Breast epithelium (tissue), 4 donors: ENCODE data around the gene INHBB. TPM values are rescaled to one million over a fixed set of nuclear protein-coding genes. Genes with fewer than 3 reads are reported as not detected.

ENCODE experiments used
- DNase-seq, 2 donors: peaks; one replicate each; pipeline ENCODE4 v3.0.0-alpha.2; 2019; ENCODE audit warnings: low spot score in 2 of 2
- H3K27ac ChIP-seq, 2 donors: fragments of 200-600 bp; sonication (generic) in 1 of 2; one replicate each; pipeline ENCODE4 v1.5.1; 2016 to 2019; ENCODE audit warnings: mild to moderate bottlenecking in 1 of 2
- H3K27me3 ChIP-seq, 2 donors: fragments of 200-600 bp; sonication (generic) in 1 of 2; one replicate each; pipeline versions ENCODE4 v1.5.1 to v1.6.0; 2017 to 2019; ENCODE audit warnings: control low read depth in 1 of 2, mild to moderate bottlenecking in 1 of 2
- H3K36me3 ChIP-seq: fragments of 200-600 bp; one replicate; pipeline ENCODE4 v1.5.1; 2019
- H3K4me1 ChIP-seq, 2 donors: fragments of 200-600 bp; sonication (generic); one replicate each; pipeline ENCODE4 v1.5.1; 2016 to 2019; ENCODE audit warnings: control low read depth in 1 of 2
- H3K4me3 ChIP-seq, 3 donors: fragments of 200-600 bp; sonication (generic); 1 replicate in 2 of 3; 2 replicates in 1 of 3; pipeline ENCODE4 v1.5.1; 2016 to 2019; ENCODE audit warnings: mild to moderate bottlenecking in 3 of 3, moderate library complexity in 2 of 3
- H3K9me3 ChIP-seq, 2 donors: fragments of 200-600 bp; sonication (generic) in 1 of 2; one replicate each; pipeline ENCODE4 v1.5.1; 2016 to 2019; ENCODE audit warnings: control low read depth in 1 of 2
- CTCF ChIP-seq, 3 donors: fragments of 450-650 bp; IDR thresholded peaks; one replicate each; pipeline ENCODE4 v1.5.1; 2016 to 2017; ENCODE audit warnings: antibody characterized with exemption in 3 of 3, mild to moderate bottlenecking in 3 of 3, moderate library complexity in 3 of 3
- POLR2A ChIP-seq: fragments of 450-650 bp; IDR thresholded peaks from one replicate; pipeline ENCODE4 v1.6.1; 2016; ENCODE audit warnings: antibody characterized with exemption, mild to moderate bottlenecking, moderate library complexity
- POLR2AphosphoS5 ChIP-seq, 3 donors: sonication (generic); formaldehyde crosslinking; IDR thresholded peaks; one replicate each; pipeline ENCODE4 v1.6.1; 2017; ENCODE audit warnings: antibody characterized with exemption in 3 of 3
- intact Hi-C: fragments of 100-400 bp; cut with DNase I; formaldehyde crosslinking; loops from one replicate; pipeline ENCODE4 v1.15.1; 2023; ENCODE audit warnings: low total_unique reads
- total RNA-seq, 3 donors: library from RNA; depleted of rRNA; stranded (reverse); fragments of >200 nt; gene quantifications; one replicate each; pipeline ENCODE4 v1.1.0, GENCODE V29; 2016

Gene INHBB
- total RNA-seq, 3 donors from 2014 or later = 35.0 to 60.6 (median 42.3) TPM

GRCh38 chr2:120341977-120342376 is 4.0 kb upstream of the INHBB start:
- no peak overlapping the region for H3K4me3 ChIP-seq
- H3K9me3 ChIP-seq = no peaks in the 10 kb centered on the region
- intact Hi-C loops = loop anchor here (5.0 to 10.0 kb wide), 2 partner anchors 183 to 330 kb away; no protein-coding TSS in a partner anchor
- no peaks in the 10 kb centered on the region for H3K36me3 ChIP-seq
- H3K27me3 ChIP-seq = peaks cover 0 to 5% of the 10 kb centered on the region in 2 donors
- no peak for TF ChIP-seq POLR2A
- no peak for TF ChIP-seq POLR2AphosphoS5 (IDR thresholded peaks at IDR 0.05)
- no peak for DNase-seq
- H3K27ac ChIP-seq = no peak overlapping the region
- peaks cover 0 to 8% of the 10 kb centered on the region in 2 donors for H3K4me1 ChIP-seq

- peaks cover 0 to 5% of the 10 kb centered on the region in 2 donors for H3K27me3 ChIP-seq
- no peaks in the 10 kb centered on the region for H3K36me3 ChIP-seq
- H3K27ac ChIP-seq = no peak overlapping the region
- H3K4me3 ChIP-seq = no peak overlapping the region
- no peaks in the 10 kb centered on the region for H3K9me3 ChIP-seq
- TF ChIP-seq CTCF (IDR thresholded peaks at IDR 0.05) = no peak
- no peak for TF ChIP-seq POLR2AphosphoS5 (IDR thresholded peaks at IDR 0.05)
- no peak for TF ChIP-seq POLR2A
- H3K4me1 ChIP-seq = peaks cover 0 to 8% of the 10 kb centered on the region in 2 donors
- intact Hi-C loops = loop anchor here (5.0 to 10.0 kb wide), 2 partner anchors 182 to 330 kb away; no protein-coding TSS in a partner anchor
- DNase-seq = no peak
Measured at GRCh38 chr2:120342446-120342845, 3.5 kb upstream of the INHBB start.

GRCh38 chr2:120343100-120343432 is 2.9 kb upstream of the INHBB start:
- Histone ChIP-seq H3K27ac (peak overlapping the region; percentile 83 to 95), H3K27me3 (peaks cover 0 to 5% of the 10 kb centered on the region in 2 donors), H3K4me1 (peaks cover 0 to 8% of the 10 kb centered on the region in 2 donors), H3K36me3 (no peaks in the 10 kb centered on the region), H3K9me3 (no peaks in the 10 kb centered on the region), H3K4me3 (peak overlapping the region in 2 of 3 donors; percentile 75 to 95)
- TF ChIP-seq POLR2A (no peak), CTCF (IDR thresholded peaks at IDR 0.05) (no peak), POLR2AphosphoS5 (IDR thresholded peaks at IDR 0.05) (no peak)
- intact Hi-C loops = loop anchor here (5.0 to 10.0 kb wide), 2 partner anchors 182 to 329 kb away; no protein-coding TSS in a partner anchor
- DNase-seq = no peak

GRCh38 chr2:120343433-120344105 is 2.4 kb upstream of the INHBB start:
- DNase-seq = peak; percentile 81 to 91
- H3K36me3 ChIP-seq = no peaks in the 10 kb centered on the region
- H3K9me3 ChIP-seq = no peaks in the 10 kb centered on the region
- H3K27me3 ChIP-seq = peaks cover 0 to 5% of the 10 kb centered on the region in 2 donors
- TF ChIP-seq CTCF (IDR thresholded peaks at IDR 0.05) (peak; percentile 72 to 87 (median 84)), POLR2A (no peak), POLR2AphosphoS5 (IDR thresholded peaks at IDR 0.05) (peak; percentile 16 to 68 (median 46))
- H3K4me3 ChIP-seq = peak overlapping the region; percentile 55 to 95 (median 75)
- intact Hi-C loops = loop anchor here (5.0 to 10.0 kb wide), 2 partner anchors 181 to 329 kb away; no protein-coding TSS in a partner anchor
- H3K4me1 ChIP-seq = peaks cover 0 to 8% of the 10 kb centered on the region in 2 donors
- peak overlapping the region; percentile 83 to 95 for H3K27ac ChIP-seq

- intact Hi-C loops = loop anchor here (5.0 to 10.0 kb wide), 2 partner anchors 180 to 328 kb away; no protein-coding TSS in a partner anchor
Measured at GRCh38 chr2:120344214-120344975, 1.5 kb upstream of the INHBB start.

More at GRCh38 chr2:120344214-120344975, 1.5 kb upstream of the INHBB start:
- Histone ChIP-seq H3K4me1 (peaks cover 0 to 8% of the 10 kb centered on the region in 2 donors), H3K27ac (peak overlapping the region; percentile 83 to 95), H3K4me3 (peak overlapping the region; percentile 55 to 95 (median 75)), H3K27me3 (peaks cover 0 to 5% of the 10 kb centered on the region in 2 donors), H3K9me3 (no peaks in the 10 kb centered on the region), H3K36me3 (no peaks in the 10 kb centered on the region)
- TF ChIP-seq POLR2AphosphoS5 (IDR thresholded peaks at IDR 0.05) (no peak), CTCF (IDR thresholded peaks at IDR 0.05) (peak in 1 of 3 donors; percentile 38), POLR2A (no peak)
- DNase-seq = peak; percentile 56 to 81
